Kidney (tissue), 14 donors: ENCODE results near the gene SNU13. TPM values are rescaled to one million over a fixed set of nuclear protein-coding genes. Genes with fewer than 3 reads are reported as not detected.

Experiments
- DNase-seq, 5 donors: peaks; one replicate each; pipeline ENCODE4 v3.0.0-alpha.2; 2013 to 2020
- FAIRE-seq: peaks from 2 replicates; lab custom pipeline; 2012; peaks lifted over from hg19 to GRCh38; lab: Jason Lieb, UNC
- H3K27ac ChIP-seq, 2 donors: one replicate each; pipeline ENCODE4 v1.7.0; 2013; ENCODE audit warnings: low read depth in 2 of 2, low read length in 2 of 2, inconsistent platforms in 1 of 2
- H3K27me3 ChIP-seq: one replicate; pipeline ENCODE4 v1.7.1; 2013; ENCODE audit warnings: low read length, inconsistent platforms; ENCODE audit not compliant: control insufficient read depth, insufficient read depth
- H3K36me3 ChIP-seq, 3 donors: one replicate each; pipeline versions ENCODE4 v1.7.0 to v1.7.1; 2013; ENCODE audit warnings: low read length in 3 of 3, control low read depth in 1 of 3, inconsistent platforms in 1 of 3; ENCODE audit not compliant: insufficient read depth in 3 of 3, control insufficient read depth in 2 of 3
- H3K4me1 ChIP-seq, 3 donors: one replicate each; pipeline versions ENCODE4 v1.7.0 to v1.7.1; 2013; ENCODE audit warnings: low read length in 3 of 3, inconsistent platforms in 1 of 3, low read depth in 1 of 3; ENCODE audit not compliant: control insufficient read depth in 2 of 3, insufficient read depth in 2 of 3
- H3K4me3 ChIP-seq, 3 donors: one replicate each; pipeline versions ENCODE4 v1.7.0 to v1.8.1; 2013; ENCODE audit warnings: low read length in 3 of 3, control low read depth in 1 of 3, inconsistent platforms in 1 of 3
- H3K9ac ChIP-seq, 3 donors: one replicate each; pipeline versions ENCODE4 v1.7.0 to v1.7.1; 2013; ENCODE audit warnings: low read length in 3 of 3, control low read depth in 1 of 3, inconsistent platforms in 1 of 3
- H3K9me3 ChIP-seq, 3 donors: one replicate each; pipeline versions ENCODE4 v1.7.0 to v1.7.1; 2013; ENCODE audit warnings: low read length in 3 of 3, control low read depth in 1 of 3, inconsistent platforms in 1 of 3; ENCODE audit not compliant: control insufficient read depth in 2 of 3, insufficient read depth in 1 of 3
- intact Hi-C: fragments of 100-400 bp; cut with DNase I; formaldehyde crosslinking; loops from one replicate; pipeline ENCODE4 v1.11.1; 2022
- polyA plus RNA-seq: library from polyadenylated mRNA; stranded (reverse); fragments of 350-450 nt; fragmentation: Illumina TruSeq; extraction: RNeasy Lipid Tissue Mini Kit (QIAGEN cat#74804); gene quantifications from one replicate; pipeline ENCODE4 v1.2.3, GENCODE V29; 2014; ENCODE audit warnings: low read depth, low replicate concordance; ENCODE audit not compliant: insufficient read depth
- total RNA-seq: library from RNA; stranded (reverse); fragmentation: NEBNext Ultra II Directional; extraction: Animal tissue kit (Norgen Biotek cat#: 25700); gene quantifications from one replicate; pipeline ENCODE4 v1.2.1, GENCODE V29; 2021
- TF ChIP-seq, protein P1 (sequence below): IDR thresholded peaks from 3 replicates; pipeline ENCODE4 v1.5.1; 2012; ENCODE audit warnings: mild to moderate bottlenecking, moderate library complexity, borderline replicate concordance; ENCODE audit not compliant: insufficient read depth; ENCODE audit errors: extremely low read depth
- donor health status: control.
- donor health status: control.
- donor health status: control.
- donor health status: control.
- donor health status: control.
- donor health status: DM: yes; HTN: yes; CAD: no.
- donor health status: Normal renal cell carcinoma (clear cell type).

The SNU13 gene
- total and polyA plus RNA-seq, 2 donors from 2014 or later = 132 to 217 TPM

DNA sequence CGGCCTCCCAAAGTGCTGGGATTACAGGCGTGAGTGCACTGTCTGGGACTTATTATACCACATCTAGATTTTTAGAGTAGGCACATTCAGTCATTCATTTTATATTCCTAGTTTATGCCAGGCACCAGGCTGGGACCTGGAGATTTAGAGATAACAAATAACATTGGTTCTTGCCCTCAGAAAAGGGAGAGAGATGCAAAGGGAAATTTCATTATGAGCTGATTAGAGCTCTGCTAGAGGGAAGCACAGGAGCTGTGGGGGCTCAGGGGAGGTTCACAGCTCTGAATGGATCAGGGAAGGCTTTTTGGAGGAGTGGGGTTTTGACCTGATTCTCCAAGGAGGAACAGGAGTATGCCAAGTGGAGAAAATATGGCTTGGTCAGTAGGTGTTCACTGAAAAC, 42.9 kb upstream of the SNU13 start:
- Histone ChIP-seq H3K9me3 (no peaks in the 10 kb centered on the region), H3K4me3 (no peak overlapping the region), H3K27me3 (no peaks in the 10 kb centered on the region), H3K9ac (no peak overlapping the region), H3K27ac (no peak overlapping the region), H3K36me3 (no peaks in the 10 kb centered on the region), H3K4me1 (no peaks in the 10 kb centered on the region)
- intact Hi-C loops = no loop called here
- FAIRE-seq (no peak), DNase-seq (no peak)
- TF ChIP-seq, protein P1, sequence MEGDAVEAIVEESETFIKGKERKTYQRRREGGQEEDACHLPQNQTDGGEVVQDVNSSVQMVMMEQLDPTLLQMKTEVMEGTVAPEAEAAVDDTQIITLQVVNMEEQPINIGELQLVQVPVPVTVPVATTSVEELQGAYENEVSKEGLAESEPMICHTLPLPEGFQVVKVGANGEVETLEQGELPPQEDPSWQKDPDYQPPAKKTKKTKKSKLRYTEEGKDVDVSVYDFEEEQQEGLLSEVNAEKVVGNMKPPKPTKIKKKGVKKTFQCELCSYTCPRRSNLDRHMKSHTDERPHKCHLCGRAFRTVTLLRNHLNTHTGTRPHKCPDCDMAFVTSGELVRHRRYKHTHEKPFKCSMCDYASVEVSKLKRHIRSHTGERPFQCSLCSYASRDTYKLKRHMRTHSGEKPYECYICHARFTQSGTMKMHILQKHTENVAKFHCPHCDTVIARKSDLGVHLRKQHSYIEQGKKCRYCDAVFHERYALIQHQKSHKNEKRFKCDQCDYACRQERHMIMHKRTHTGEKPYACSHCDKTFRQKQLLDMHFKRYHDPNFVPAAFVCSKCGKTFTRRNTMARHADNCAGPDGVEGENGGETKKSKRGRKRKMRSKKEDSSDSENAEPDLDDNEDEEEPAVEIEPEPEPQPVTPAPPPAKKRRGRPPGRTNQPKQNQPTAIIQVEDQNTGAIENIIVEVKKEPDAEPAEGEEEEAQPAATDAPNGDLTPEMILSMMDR = no peak

DNA sequence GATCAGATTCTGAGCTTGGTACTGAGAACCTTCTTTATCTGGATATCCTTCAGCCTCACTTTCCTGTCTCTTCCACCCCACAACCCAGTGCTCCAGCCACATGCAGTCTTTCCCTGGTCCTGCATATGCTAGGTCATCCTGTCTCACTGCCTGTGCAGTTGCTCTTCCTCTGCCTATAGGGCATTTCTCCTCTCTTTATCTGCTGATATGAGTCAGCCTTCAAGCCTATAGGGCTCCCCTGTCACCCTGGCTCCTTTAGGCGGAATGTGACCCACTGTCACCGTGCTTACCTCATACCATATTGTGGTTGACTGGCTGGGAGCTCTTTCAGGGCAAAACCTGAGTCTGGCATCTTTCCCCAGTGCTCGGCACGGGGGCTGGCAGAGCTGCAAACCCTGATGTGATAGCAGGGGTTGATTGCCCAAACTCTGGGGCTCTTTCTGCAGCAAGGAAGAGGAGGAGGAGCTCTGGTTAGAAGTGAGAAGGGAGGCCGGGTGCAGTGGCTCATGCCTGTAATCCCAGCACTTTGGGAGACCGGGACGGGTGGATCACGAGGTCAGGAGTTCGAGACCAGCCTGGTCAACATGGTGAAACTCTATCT, 36.9 kb upstream of the SNU13 start:
- FAIRE-seq (no peak), DNase-seq (no peak)
- H3K27me3 ChIP-seq = no peaks in the 10 kb centered on the region

DNA sequence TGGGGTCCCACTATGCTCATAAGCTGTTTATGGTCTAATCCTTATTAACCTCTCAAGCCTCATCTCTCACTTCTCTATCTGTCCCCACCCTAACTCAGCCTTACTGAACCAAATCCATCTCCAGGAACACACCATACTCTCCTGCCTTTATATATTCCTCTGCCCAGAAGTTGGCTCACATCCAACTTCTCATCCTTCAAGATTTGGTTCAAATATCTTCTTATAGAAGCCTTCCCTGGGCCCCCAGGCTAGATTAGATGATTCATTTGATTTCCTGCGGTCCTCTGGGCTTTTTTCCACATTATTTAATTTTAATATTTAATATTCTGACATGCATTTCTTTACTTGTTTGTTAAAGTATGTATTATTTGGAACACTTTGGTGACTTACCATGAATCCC, 33.8 kb upstream of the SNU13 start:
- Histone ChIP-seq H3K9me3 (no peaks in the 10 kb centered on the region), H3K27ac (no peak overlapping the region), H3K4me3 (no peak overlapping the region), H3K27me3 (no peaks in the 10 kb centered on the region), H3K9ac (no peak overlapping the region), H3K4me1 (no peaks in the 10 kb centered on the region), H3K36me3 (no peaks in the 10 kb centered on the region)
- DNase-seq (no peak), FAIRE-seq (no peak)
- intact Hi-C loops = no loop called here
- TF ChIP-seq, protein P1 = no peak

More for the DNA sequence above, 36.9 kb upstream of the SNU13 start:
- intact Hi-C loops = no loop called here
- Histone ChIP-seq H3K4me1 (no peaks in the 10 kb centered on the region), H3K9ac (no peak overlapping the region), H3K36me3 (no peaks in the 10 kb centered on the region), H3K9me3 (no peaks in the 10 kb centered on the region), H3K27ac (no peak overlapping the region), H3K4me3 (no peak overlapping the region)
- TF ChIP-seq, protein P1 = no peak

DNA sequence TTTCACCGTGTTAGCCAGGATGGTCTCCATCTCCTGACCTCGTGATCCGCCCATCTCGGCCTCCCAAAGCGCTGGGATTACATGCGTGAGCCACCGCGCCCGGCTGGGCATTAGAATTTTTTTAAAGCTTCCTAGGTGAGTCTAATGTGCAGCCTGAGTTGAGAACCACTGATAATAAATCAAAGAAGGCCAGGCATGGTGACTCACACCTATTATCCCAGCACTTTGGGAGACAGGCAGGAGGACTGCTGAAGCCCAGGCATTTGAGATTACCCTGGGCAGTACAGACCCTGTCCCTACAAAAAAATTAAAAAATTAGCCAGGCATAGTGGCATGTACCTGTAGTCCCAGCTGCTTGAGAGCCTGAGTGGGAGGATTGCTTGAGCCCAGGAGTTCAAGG, 24.3 kb upstream of the SNU13 start:
- Histone ChIP-seq H3K4me3 (no peak overlapping the region), H3K4me1 (no peaks in the 10 kb centered on the region), H3K9ac (no peak overlapping the region), H3K36me3 (no peaks in the 10 kb centered on the region), H3K9me3 (no peaks in the 10 kb centered on the region), H3K27me3 (no peaks in the 10 kb centered on the region), H3K27ac (no peak overlapping the region)
- no peak for FAIRE-seq
- TF ChIP-seq, protein P1 = no peak
- intact Hi-C loops = no loop called here
- DNase-seq = no peak
